Upper lobe of left lung (tissue), 6 donors: ENCODE data around the gene ARHGAP24. TPM values are rescaled to one million over a fixed set of nuclear protein-coding genes. Genes with fewer than 3 reads are reported as not detected.
A peak's percentile ranks its signal among the peaks of the same experiment; 100 is the strongest.

Experiments
- ATAC-seq, 2 donors: fragments of 200-7000 bp; cut with Tn5 transposase; one replicate each; pipeline ENCODE4 v1.9.1; 2022; ENCODE audit warnings: mild to moderate bottlenecking in 2 of 2, moderate library complexity in 2 of 2; ENCODE audit not compliant: low FRiP score in 2 of 2
- DNase-seq, 2 donors: peaks; one replicate each; pipeline ENCODE4 v3.0.0-alpha.2; 2019 to 2020
- H3K27ac ChIP-seq, 4 donors: fragments of 200-600 bp; sonication (generic); one replicate each; pipeline ENCODE4 v1.5.1; 2016 to 2019
- H3K27me3 ChIP-seq, 4 donors: fragments of 200-600 bp; sonication (generic); one replicate each; pipeline ENCODE4 v1.5.1; 2017 to 2019
- H3K36me3 ChIP-seq, 4 donors: fragments of 200-600 bp; sonication (generic); one replicate each; pipeline ENCODE4 v1.5.1; 2016 to 2019
- H3K4me1 ChIP-seq, 4 donors: fragments of 200-600 bp; sonication (generic); one replicate each; pipeline ENCODE4 v1.5.1; 2018 to 2019
- H3K4me3 ChIP-seq, 4 donors: fragments of 200-600 bp; sonication (generic); one replicate each; pipeline ENCODE4 v1.5.1; 2017 to 2019; ENCODE audit warnings: mild to moderate bottlenecking in 2 of 4, moderate library complexity in 1 of 4
- H3K9me3 ChIP-seq, 4 donors: fragments of 200-600 bp; sonication (generic); one replicate each; pipeline ENCODE4 v1.5.1; 2018 to 2019
- EP300 ChIP-seq, 4 donors: sonication (generic); formaldehyde crosslinking; IDR thresholded peaks; one replicate each; pipeline ENCODE4 v1.5.1; 2017; ENCODE audit warnings: antibody characterized with exemption in 4 of 4, control low read depth in 2 of 4
- POLR2A ChIP-seq, 4 donors: fragments of 450-650 bp; IDR thresholded peaks; one replicate each; pipeline ENCODE4 v1.5.1; 2016 to 2017; ENCODE audit warnings: antibody characterized with exemption in 4 of 4, mild to moderate bottlenecking in 2 of 4
- POLR2AphosphoS5 ChIP-seq, 2 donors: sonication (generic); formaldehyde crosslinking; IDR thresholded peaks; one replicate each; pipeline ENCODE4 v1.5.1; 2017; ENCODE audit warnings: antibody characterized with exemption in 2 of 2
- WGBS, 2 donors: methylation state at CpG; one replicate each; pipeline ENCODE4 v1.1.5; 2017 to 2018; 5-methylcytosine and 5-hydroxymethylcytosine counted together
- total RNA-seq, 6 donors: library from RNA; depleted of rRNA in 4 of 6; stranded (reverse); fragments of >200 nt in 4 of 6; gene quantifications; one replicate each; pipeline versions ENCODE4 v1.1.0 to v1.2.1, GENCODE V29; 2016 to 2021
- TF ChIP-seq, protein P1 (sequence below), 6 experiments: fragments of 450-650 bp in 4 of 6; fragments of 200-600 bp in 2 of 6; sonication (generic) in 2 of 6; IDR thresholded peaks; one replicate each; pipeline ENCODE4 v1.5.1; 2016 to 2019; ENCODE audit warnings: antibody characterized with exemption in 6 of 6
- donor health status: DM: no; HTN: no; CAD: no; lungs with moderate emphysema.
- donor health status: DM: no; HTN: yes; CAD: no; lungs with severe emphysema.

The ARHGAP24 gene
- total RNA-seq, 6 donors from 2014 or later = 26.4 to 92.2 (median 52.4) TPM

- WGBS, 2 donors = 65 to 79% methylated on average over 2 of the region's 2 CpGs
Measured at GRCh38 chr4:85967872-85968271, 492.9 kb downstream of the ARHGAP24 start.

DNA sequence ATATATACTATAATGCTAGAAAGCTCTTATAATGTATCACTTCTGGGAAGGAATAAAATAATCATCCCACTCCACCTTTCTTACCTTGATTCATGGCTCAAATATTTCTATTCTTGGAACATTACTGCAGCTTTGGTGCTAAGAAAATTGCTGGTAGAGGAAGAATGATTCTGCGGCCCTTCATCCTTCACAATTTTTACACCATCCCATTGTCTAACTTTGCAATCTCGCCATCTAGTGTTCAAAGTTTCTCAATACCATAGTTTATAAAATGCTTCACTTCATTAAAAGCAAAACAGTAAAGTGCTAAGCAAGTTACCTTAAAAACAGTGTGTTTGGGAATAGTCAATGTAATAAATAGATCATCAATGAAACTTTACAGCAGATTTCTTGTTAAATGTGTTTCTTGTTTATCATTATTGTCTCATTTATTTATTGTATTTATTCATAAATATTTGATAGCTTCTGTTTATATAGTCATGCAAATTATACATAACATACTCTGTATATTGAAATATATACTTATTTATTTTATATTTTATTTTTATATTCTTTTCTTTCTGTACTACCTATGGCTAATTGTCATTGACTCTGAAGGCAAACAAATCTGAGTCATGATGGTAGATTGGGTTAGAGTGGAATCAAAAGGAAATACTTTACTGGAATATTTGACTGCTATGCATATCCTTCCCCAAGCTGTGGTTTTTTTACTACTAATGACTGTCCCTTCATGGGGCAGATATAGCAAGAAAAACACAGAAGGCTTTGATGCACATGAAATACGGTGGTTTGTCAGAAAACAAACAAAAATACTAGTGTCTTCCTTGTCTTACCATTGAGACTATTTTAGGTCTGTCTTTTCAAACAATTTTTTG, 494.2 kb downstream of the ARHGAP24 start:
- no peaks in the 10 kb centered on the region for H3K27me3 ChIP-seq
- WGBS, 2 donors = 36 to 39% methylated on average over 3 of the region's 3 CpGs
- H3K9me3 ChIP-seq = no peaks in the 10 kb centered on the region
- DNase-seq = no peak
- H3K36me3 ChIP-seq = no peaks in the 10 kb centered on the region
- TF ChIP-seq, protein P1, sequence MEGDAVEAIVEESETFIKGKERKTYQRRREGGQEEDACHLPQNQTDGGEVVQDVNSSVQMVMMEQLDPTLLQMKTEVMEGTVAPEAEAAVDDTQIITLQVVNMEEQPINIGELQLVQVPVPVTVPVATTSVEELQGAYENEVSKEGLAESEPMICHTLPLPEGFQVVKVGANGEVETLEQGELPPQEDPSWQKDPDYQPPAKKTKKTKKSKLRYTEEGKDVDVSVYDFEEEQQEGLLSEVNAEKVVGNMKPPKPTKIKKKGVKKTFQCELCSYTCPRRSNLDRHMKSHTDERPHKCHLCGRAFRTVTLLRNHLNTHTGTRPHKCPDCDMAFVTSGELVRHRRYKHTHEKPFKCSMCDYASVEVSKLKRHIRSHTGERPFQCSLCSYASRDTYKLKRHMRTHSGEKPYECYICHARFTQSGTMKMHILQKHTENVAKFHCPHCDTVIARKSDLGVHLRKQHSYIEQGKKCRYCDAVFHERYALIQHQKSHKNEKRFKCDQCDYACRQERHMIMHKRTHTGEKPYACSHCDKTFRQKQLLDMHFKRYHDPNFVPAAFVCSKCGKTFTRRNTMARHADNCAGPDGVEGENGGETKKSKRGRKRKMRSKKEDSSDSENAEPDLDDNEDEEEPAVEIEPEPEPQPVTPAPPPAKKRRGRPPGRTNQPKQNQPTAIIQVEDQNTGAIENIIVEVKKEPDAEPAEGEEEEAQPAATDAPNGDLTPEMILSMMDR (IDR thresholded peaks at IDR 0.05) = peak in 4 of 6 experiments; percentile 33 to 63 (median 51)
- TF ChIP-seq EP300 (IDR thresholded peaks at IDR 0.05) (no peak), POLR2AphosphoS5 (IDR thresholded peaks at IDR 0.05) (no peak), POLR2A (IDR thresholded peaks at IDR 0.05) (no peak)
- no peak overlapping the region for H3K4me3 ChIP-seq
- H3K27ac ChIP-seq = no peak overlapping the region
- H3K4me1 ChIP-seq = peaks cover 0 to 4% (median 0%) of the 10 kb centered on the region in 4 donors
- peak in 1 of 2 donors; percentile 81 for ATAC-seq

More at GRCh38 chr4:85967872-85968271, 492.9 kb downstream of the ARHGAP24 start:
- peak in 1 of 2 donors; percentile 47 for ATAC-seq
- no peak for TF ChIP-seq POLR2A (IDR thresholded peaks at IDR 0.05)
- TF ChIP-seq, protein P1 (IDR thresholded peaks at IDR 0.05) = no peak
- no peak overlapping the region for H3K27ac ChIP-seq
- H3K9me3 ChIP-seq = no peaks in the 10 kb centered on the region
- DNase-seq = no peak
- H3K4me3 ChIP-seq = no peak overlapping the region
- H3K27me3 ChIP-seq = no peaks in the 10 kb centered on the region
- peaks cover 0 to 4% (median 0%) of the 10 kb centered on the region in 4 donors for H3K4me1 ChIP-seq
- no peaks in the 10 kb centered on the region for H3K36me3 ChIP-seq

- H3K27ac ChIP-seq = no peak overlapping the region
- H3K36me3 ChIP-seq = no peaks in the 10 kb centered on the region
- H3K4me3 ChIP-seq = no peak overlapping the region
- 39 to 58% methylated on average over 2 of the region's 2 CpGs for WGBS, 2 donors
- no peaks in the 10 kb centered on the region for H3K27me3 ChIP-seq
- no peak for DNase-seq
- ATAC-seq = no peak
- TF ChIP-seq, protein P1 (IDR thresholded peaks at IDR 0.05) = no peak
- no peak for TF ChIP-seq POLR2AphosphoS5 (IDR thresholded peaks at IDR 0.05)
- H3K4me1 ChIP-seq = peaks cover 0 to 4% (median 0%) of the 10 kb centered on the region in 4 donors
- no peaks in the 10 kb centered on the region for H3K9me3 ChIP-seq
Measured at GRCh38 chr4:85970535-85970934, 495.6 kb downstream of the ARHGAP24 start.

DNA sequence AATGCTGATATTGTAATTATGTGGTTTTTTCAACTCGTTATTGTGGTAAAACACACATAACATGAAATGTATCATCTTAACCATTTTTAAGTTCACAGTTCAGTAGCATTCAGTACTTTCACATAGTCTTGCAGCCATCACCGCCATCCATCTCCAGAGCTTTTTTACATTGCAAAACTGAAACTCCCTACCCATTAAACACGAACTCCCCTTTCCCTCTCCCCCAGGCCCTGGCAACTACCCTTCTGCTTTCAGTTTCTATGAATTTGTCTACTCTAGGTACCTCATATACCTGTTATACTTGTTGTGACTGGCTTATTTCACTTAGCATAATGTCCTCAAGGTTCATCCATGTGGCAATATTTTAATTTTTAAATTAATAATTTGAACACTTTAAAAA, 504.3 kb downstream of the ARHGAP24 start:
- no peaks in the 10 kb centered on the region for H3K9me3 ChIP-seq
- ATAC-seq (no peak), DNase-seq (no peak)
- H3K36me3 ChIP-seq = peaks cover 0 to 6% (median 0%) of the 10 kb centered on the region in 4 donors
- no peak overlapping the region for H3K27ac ChIP-seq
- H3K4me3 ChIP-seq = no peak overlapping the region
- H3K4me1 ChIP-seq = no peaks in the 10 kb centered on the region
- no peaks in the 10 kb centered on the region for H3K27me3 ChIP-seq
- TF ChIP-seq POLR2A (IDR thresholded peaks at IDR 0.05) = no peak
- no peak for TF ChIP-seq POLR2AphosphoS5 (IDR thresholded peaks at IDR 0.05)
- TF ChIP-seq EP300 (IDR thresholded peaks at IDR 0.05) = no peak
- TF ChIP-seq, protein P1 (IDR thresholded peaks at IDR 0.05) = no peak
- 73 to 79% methylated on average over 3 of the region's 3 CpGs for WGBS, 2 donors
